ENCODE measurements around the gene L3MBTL4. TPM values are rescaled to one million over a fixed set of nuclear protein-coding genes. Genes with fewer than 3 reads are reported as not detected.
"Not testable (repeated sequence)": the region's sequence is repeated elsewhere in the genome, so short reads cannot be mapped to it uniquely, and the experiment has no call there.

L3MBTL4 gene
- total RNA-seq, 2 experiments from 2014 or later, result 0.05 TPM; not detected in 1

DNA sequence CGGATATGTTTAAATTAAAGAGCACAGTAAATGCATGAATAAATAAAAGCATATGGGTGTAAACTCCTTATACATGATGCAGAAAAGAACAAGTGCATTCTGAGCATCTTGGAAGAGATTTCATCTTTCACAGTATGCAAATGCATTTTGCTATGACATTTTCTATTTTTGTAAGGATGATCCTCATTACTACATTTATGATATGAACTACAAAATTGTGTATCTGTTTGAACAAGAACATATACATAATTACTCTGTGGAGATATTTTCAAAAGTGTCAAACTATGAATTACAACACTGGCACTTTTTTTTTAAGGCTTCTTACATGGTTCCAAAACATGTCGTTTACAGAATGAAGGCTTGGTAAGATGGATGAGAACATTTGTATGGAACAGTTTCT lies 335.3 kb downstream of the L3MBTL4 start:
- no peak overlapping the region for H3K27ac Mint-ChIP-seq
- H3K4me1 Mint-ChIP-seq, result no peaks in the 10 kb centered on the region
- H3K27me3 Mint-ChIP-seq, result no peaks in the 10 kb centered on the region
- ATAC-seq, result no peak
- no peak overlapping the region for H3K4me3 Mint-ChIP-seq
- CTCF ChIA-PET, result interaction anchor here (1.0 kb wide), 1 partner anchor 10 kb away, joined by 3 read pairs; no protein-coding TSS in a partner anchor
- no peaks in the 10 kb centered on the region for H3K36me3 Mint-ChIP-seq
- no peak for DNase-seq
- H3K9me3 Mint-ChIP-seq (ENCODE audit: low read depth), result peaks cover under 1% of the 10 kb centered on the region

DNA sequence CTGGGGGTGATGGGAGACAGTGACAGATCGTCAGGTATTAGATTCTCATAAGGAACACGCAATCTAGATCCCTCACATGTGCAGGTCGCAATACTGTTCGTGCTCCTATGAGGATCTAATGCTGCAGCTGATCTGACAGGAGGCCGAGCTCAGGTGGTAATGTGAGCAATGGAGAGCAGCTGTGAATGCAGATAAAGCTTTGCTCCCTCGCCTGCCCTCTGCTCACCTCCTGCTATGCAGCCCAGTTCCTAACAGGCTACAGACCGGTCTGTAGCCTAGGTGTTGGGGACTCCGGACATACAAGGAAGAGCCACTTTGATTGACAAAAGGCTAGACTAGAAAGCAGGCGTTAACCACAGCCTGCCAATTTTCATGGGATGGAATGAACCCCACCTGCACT lies 335.8 kb downstream of the L3MBTL4 start:
- Mint-ChIP-seq H3K27ac (no peak overlapping the region), H3K9me3 (ENCODE audit: low read depth) (no peaks in the 10 kb centered on the region), H3K27me3 (no peaks in the 10 kb centered on the region), H3K36me3 (no peaks in the 10 kb centered on the region), H3K4me3 (no peak overlapping the region), H3K4me1 (no peaks in the 10 kb centered on the region)
- CTCF ChIA-PET, result no interaction called here
- ATAC-seq (no peak), DNase-seq (no peak)

GRCh38 chr18:6072423-6072822 lies 342.3 kb downstream of the L3MBTL4 start:
- H3K4me1 Mint-ChIP-seq; H3K9me3 Mint-ChIP-seq (ENCODE audit: low read depth); CTCF ChIA-PET; DNase-seq; H3K36me3 Mint-ChIP-seq; H3K4me3 Mint-ChIP-seq; ATAC-seq; H3K27ac Mint-ChIP-seq; H3K27me3 Mint-ChIP-seq: not testable (repeated sequence)

GRCh38 chr18:6069539-6069938 lies 345.2 kb downstream of the L3MBTL4 start:
- Mint-ChIP-seq H3K4me1 (no peaks in the 10 kb centered on the region), H3K36me3 (no peaks in the 10 kb centered on the region), H3K27ac (no peak overlapping the region), H3K4me3 (no peak overlapping the region), H3K9me3 (ENCODE audit: low read depth) (no peaks in the 10 kb centered on the region), H3K27me3 (no peaks in the 10 kb centered on the region)
- DNase-seq, result no peak
- no peak for ATAC-seq
- CTCF ChIA-PET, result no interaction called here

DNA sequence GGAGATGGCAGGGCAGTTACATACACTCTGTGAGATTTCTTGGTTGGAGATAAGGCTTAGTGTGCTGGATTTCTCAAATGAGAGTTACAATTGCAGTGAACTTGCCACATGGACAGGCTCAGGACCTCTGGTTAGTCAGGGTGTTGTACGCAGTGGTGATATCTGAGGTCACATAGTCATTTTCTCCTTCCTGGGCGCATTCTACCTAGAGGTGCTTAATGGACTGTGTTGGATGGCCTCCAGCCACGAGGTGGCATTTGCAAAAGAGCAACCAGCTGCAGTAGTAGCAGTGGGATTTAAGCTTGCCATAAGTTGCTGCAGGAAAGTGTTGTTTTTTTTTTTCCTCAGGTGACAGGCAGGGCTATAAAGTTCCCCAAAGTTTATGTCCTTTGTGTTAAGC lies 345.6 kb downstream of the L3MBTL4 start:
- Mint-ChIP-seq H3K36me3 (no peaks in the 10 kb centered on the region), H3K4me1 (no peaks in the 10 kb centered on the region), H3K27ac (no peak overlapping the region), H3K4me3 (no peak overlapping the region), H3K9me3 (ENCODE audit: low read depth) (no peaks in the 10 kb centered on the region), H3K27me3 (no peaks in the 10 kb centered on the region)
- ATAC-seq (no peak), DNase-seq (no peak)
- CTCF ChIA-PET, result no interaction called here

DNA sequence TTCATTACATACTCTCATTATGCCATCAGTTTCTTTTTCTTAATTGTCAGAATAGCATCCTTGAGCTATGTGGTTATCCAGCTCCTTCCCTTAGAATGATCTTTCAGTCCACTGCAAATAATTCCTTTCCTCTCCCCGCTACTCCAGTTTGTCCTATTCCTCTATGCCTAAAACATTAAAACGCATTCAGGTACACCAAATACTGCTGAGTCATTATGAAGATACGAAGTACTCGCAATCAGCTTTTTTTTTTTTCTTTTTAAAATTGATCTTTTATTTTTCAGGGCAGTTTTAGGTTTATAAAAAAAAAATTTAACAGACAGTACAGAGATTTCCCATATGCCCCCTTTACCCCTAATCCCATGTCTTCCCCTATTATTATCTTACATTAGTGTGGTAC lies 354.6 kb downstream of the L3MBTL4 start:
- Mint-ChIP-seq H3K4me1 (no peaks in the 10 kb centered on the region), H3K9me3 (ENCODE audit: low read depth) (peaks cover 3% of the 10 kb centered on the region), H3K27me3 (no peaks in the 10 kb centered on the region), H3K4me3 (no peak overlapping the region), H3K36me3 (no peaks in the 10 kb centered on the region), H3K27ac (no peak overlapping the region)
- CTCF ChIA-PET, result interaction anchor here (0.7 kb wide), 1 partner anchor 510 kb away, joined by 3 read pairs; no protein-coding TSS in a partner anchor
- ATAC-seq (no peak), DNase-seq (no peak)

DNA sequence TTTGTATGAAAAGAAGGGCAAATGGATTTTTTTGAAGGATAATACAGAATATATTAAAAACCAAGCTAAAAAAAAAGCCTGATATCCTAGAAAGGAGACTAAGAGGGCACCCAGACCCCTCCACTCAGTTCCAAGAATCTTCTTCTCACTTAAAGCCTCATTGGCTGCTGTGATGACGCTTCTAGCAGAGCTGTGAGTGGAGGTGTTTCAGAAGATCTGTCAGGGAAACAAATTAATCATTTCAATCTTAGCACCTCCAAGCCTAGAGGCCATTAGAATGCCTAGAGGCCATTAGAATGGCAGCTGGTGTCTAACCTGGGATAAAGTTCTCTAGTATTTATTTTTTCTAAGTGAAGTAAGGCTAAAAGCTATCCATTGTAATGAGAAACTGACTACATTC lies 355.2 kb downstream of the L3MBTL4 start:
- CTCF ChIA-PET, result interaction anchor here (0.7 kb wide), 1 partner anchor 509 kb away, joined by 3 read pairs; no protein-coding TSS in a partner anchor
- no peak for ATAC-seq

DNA sequence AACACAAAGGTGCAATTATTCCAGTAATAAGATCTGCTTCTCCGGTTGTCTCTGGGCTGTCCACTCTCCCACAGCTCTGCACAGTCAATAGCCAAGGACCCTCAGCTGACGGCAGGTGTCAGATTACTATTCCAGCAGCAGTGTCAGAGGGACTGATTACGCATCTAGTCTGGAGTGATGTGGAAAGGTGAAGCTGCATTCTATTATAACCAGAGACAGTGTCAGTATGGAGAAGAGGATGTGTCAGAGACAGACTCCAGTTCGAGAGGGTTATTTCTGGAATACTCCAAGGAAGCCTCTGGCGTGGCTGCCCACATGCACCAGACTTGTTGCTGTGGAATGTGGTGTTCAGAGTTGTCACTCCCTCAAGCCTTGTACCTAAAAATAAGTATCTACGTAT lies 355.8 kb downstream of the L3MBTL4 start:
- Mint-ChIP-seq H3K27me3 (no peaks in the 10 kb centered on the region), H3K4me1 (no peaks in the 10 kb centered on the region), H3K36me3 (no peaks in the 10 kb centered on the region), H3K9me3 (ENCODE audit: low read depth) (peaks cover 3% of the 10 kb centered on the region), H3K4me3 (no peak overlapping the region), H3K27ac (no peak overlapping the region)
- ATAC-seq (no peak), DNase-seq (no peak)
- CTCF ChIA-PET, result no interaction called here

More for the DNA sequence above, 355.2 kb downstream of the L3MBTL4 start:
- peaks cover 3% of the 10 kb centered on the region for H3K9me3 Mint-ChIP-seq (ENCODE audit: low read depth)
- H3K4me3 Mint-ChIP-seq, result no peak overlapping the region
- no peaks in the 10 kb centered on the region for H3K36me3 Mint-ChIP-seq
- H3K27ac Mint-ChIP-seq, result no peak overlapping the region
- H3K4me1 Mint-ChIP-seq, result no peaks in the 10 kb centered on the region
- H3K27me3 Mint-ChIP-seq, result no peaks in the 10 kb centered on the region
- no peak for DNase-seq

DNA sequence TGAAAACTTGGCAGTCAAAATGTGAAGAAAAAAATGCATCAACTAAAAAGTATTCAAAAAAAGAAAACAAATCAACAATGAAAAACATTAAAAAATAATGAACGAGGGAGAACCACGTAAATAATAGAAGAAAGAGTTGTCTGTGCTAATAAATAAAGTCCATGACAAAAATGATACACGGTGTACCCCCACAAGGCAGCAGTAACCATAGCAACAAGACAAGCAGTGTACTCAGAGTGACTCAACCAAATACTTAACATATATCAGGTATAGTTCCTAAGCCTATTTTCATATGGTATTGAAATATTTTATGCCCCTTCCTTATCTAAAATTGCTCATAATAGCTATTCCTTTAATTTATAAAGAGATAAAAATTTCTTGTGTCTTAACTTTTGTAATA lies 357.1 kb downstream of the L3MBTL4 start:
- ATAC-seq (no peak), DNase-seq (no peak)
- H3K4me1 Mint-ChIP-seq, result no peaks in the 10 kb centered on the region
- no peaks in the 10 kb centered on the region for H3K36me3 Mint-ChIP-seq
- peaks cover 2% of the 10 kb centered on the region for H3K9me3 Mint-ChIP-seq (ENCODE audit: low read depth)
- H3K4me3 Mint-ChIP-seq, result no peak overlapping the region
- H3K27ac Mint-ChIP-seq, result no peak overlapping the region
- H3K27me3 Mint-ChIP-seq, result no peaks in the 10 kb centered on the region
- CTCF ChIA-PET, result no interaction called here

DNA sequence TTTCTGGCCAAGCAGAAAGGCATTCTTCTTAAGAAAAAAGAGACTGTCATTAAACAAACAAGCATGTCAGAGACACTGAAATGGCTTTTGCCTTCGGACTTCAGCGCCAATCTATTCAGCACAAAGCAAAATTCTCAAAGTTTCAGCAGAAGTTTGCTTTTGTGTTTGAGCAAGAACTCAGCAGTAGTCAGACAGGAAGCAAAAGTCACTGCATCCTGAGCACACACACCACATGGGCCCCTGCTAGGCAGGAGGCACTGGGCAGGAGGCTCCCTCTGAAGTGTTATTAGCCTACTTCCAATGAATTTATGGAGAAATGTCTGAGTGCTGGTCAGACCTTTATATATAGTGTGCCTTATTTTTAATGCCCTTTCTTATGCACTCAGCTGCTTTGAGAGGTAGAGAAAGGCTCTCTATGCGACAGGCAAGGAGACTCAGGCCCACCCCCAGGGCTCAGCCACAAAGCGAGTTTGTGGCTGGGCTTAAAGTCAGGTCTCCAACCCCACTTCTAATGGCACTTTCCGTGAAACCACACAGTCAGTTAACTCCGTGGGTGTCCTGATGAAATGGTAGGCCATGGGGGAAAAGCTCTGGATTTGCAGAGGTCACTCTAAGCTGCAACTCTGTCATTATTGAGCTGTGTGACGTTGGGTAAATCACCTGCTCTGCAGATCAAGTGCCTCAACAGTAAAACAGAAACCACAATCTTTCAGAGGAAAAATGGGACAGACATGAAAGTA lies 358.4 kb downstream of the L3MBTL4 start:
- CTCF ChIA-PET, result no interaction called here

GRCh38 chr18:6055711-6056110 lies 359.0 kb downstream of the L3MBTL4 start:
- no peak overlapping the region for H3K4me3 Mint-ChIP-seq
- CTCF ChIA-PET, result no interaction called here
- ATAC-seq (no peak), DNase-seq (no peak)
- no peaks in the 10 kb centered on the region for H3K4me1 Mint-ChIP-seq
- H3K9me3 Mint-ChIP-seq (ENCODE audit: low read depth), result peaks cover 5% of the 10 kb centered on the region
- H3K27ac Mint-ChIP-seq, result no peak overlapping the region
- no peaks in the 10 kb centered on the region for H3K36me3 Mint-ChIP-seq
- H3K27me3 Mint-ChIP-seq, result no peaks in the 10 kb centered on the region

More for the DNA sequence above, 358.4 kb downstream of the L3MBTL4 start:
- no peaks in the 10 kb centered on the region for H3K27me3 Mint-ChIP-seq
- no peak overlapping the region for H3K4me3 Mint-ChIP-seq
- H3K27ac Mint-ChIP-seq, result no peak overlapping the region
- no peak for ATAC-seq
- no peaks in the 10 kb centered on the region for H3K36me3 Mint-ChIP-seq
- peaks cover 5% of the 10 kb centered on the region for H3K9me3 Mint-ChIP-seq (ENCODE audit: low read depth)
- H3K4me1 Mint-ChIP-seq, result no peaks in the 10 kb centered on the region
- no peak for DNase-seq

DNA sequence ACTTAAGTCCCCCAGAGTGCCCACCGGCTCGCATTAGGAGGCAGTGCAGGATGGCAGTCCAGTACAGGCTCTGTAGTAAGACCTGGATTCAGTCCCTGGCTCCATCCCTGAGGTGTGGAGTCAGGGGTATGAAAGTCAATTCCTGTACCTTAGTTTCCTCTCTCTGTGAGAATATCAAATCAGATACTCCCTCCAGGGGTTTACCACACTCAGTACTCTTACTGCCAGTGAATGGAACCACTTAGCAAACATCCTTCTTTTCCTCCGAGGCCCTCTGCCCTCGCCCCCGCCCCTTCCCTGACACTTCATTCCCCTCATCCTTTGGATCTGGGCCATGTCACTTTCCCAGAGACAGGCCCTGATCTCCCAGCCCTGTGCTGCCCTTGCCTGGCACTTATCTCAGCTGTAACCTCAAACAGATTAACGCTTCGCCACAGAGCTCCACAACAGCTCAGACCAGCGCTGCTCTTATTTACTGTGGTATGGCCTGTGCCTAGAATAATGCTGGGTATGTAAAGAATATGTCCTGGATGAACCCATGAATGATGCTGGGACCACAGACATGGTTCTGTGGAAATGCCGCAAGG lies 360.4 kb downstream of the L3MBTL4 start:
- Mint-ChIP-seq H3K4me1 (no peaks in the 10 kb centered on the region), H3K4me3 (no peak overlapping the region), H3K27me3 (no peaks in the 10 kb centered on the region), H3K36me3 (no peaks in the 10 kb centered on the region), H3K27ac (no peak overlapping the region), H3K9me3 (ENCODE audit: low read depth) (peaks cover 6% of the 10 kb centered on the region)
- no peak for ATAC-seq
- CTCF ChIA-PET, result no interaction called here
- DNase-seq, result no peak

DNA sequence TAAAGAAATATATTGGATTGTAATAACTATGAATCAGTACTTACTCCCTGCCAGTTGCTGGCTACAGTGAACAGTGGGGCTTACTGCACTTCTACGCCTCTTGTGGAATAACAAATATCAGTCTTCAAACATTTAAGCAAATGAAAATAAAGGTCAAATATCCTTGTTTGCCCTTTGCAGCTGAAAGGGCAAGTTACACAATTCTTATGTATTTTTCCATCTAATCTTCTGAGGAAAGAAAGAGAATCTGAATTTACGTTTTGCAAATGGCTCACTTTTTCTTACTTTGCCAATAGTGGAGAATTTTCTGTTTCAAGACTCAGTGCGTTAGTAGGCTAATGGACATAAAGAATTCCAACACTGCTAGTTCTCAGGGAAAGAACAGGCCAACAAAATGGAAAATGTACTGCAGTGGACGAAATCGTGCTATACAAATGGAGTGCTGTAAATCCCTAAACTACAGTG lies 362.2 kb downstream of the L3MBTL4 start:
- Mint-ChIP-seq H3K9me3 (ENCODE audit: low read depth) (peaks cover 5% of the 10 kb centered on the region), H3K27me3 (no peaks in the 10 kb centered on the region), H3K36me3 (no peaks in the 10 kb centered on the region), H3K4me3 (no peak overlapping the region), H3K27ac (no peak overlapping the region), H3K4me1 (no peaks in the 10 kb centered on the region)
- DNase-seq, result no peak
- ATAC-seq, result no peak
- CTCF ChIA-PET, result no interaction called here

DNA sequence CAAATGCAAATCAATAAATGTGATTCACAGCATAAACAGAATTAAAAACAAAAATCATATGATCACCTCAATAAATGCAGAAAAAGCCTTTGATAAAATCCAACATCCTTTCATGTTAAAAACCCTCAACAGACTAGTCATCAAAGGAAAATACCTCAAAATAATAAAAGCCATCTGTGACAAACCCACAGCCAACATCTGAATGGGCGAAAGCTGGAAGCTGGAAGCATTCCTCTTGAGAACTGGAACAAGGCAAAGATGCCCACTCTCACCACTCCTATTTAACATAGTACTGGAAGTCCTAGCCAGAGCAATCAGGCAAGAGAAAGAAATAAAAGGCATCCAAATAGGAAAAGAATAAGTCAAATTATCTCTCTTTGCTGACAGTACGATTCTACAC lies 367.1 kb downstream of the L3MBTL4 start:
- H3K27ac Mint-ChIP-seq, DNase-seq, H3K4me1 Mint-ChIP-seq, ATAC-seq, H3K27me3 Mint-ChIP-seq, H3K4me3 Mint-ChIP-seq, CTCF ChIA-PET, H3K36me3 Mint-ChIP-seq: not testable (repeated sequence)
- peaks cover 11% of the 10 kb centered on the region for H3K9me3 Mint-ChIP-seq (ENCODE audit: low read depth)

Measured in activated CD8-positive, alpha-beta memory T cell treated with anti-CD3 and anti-CD28 coated beads, Interleukin-2, amount 10 ng/mL, durations not matched to agents 7 days and 5 days (primary cell).